Sigmoid colon (tissue), 3 donors: ENCODE results near the gene PRKCQ.

Experiments used
- CTCF ChIP-seq, 4 experiments: fragments of 450-650 bp in 3 of 4; fragments of 200-600 bp in 1 of 4; IDR thresholded peaks; one replicate each; pipeline ENCODE4 v1.5.1; 2016 to 2019; ENCODE audit warnings: antibody characterized with exemption in 4 of 4, mild to moderate bottlenecking in 3 of 4, moderate library complexity in 2 of 4
- POLR2A ChIP-seq, 2 donors: fragments of 450-650 bp; IDR thresholded peaks; one replicate each; pipeline ENCODE4 v1.6.1; 2016; ENCODE audit warnings: antibody characterized with exemption in 2 of 2, mild to moderate bottlenecking in 2 of 2, moderate library complexity in 2 of 2

DNA sequence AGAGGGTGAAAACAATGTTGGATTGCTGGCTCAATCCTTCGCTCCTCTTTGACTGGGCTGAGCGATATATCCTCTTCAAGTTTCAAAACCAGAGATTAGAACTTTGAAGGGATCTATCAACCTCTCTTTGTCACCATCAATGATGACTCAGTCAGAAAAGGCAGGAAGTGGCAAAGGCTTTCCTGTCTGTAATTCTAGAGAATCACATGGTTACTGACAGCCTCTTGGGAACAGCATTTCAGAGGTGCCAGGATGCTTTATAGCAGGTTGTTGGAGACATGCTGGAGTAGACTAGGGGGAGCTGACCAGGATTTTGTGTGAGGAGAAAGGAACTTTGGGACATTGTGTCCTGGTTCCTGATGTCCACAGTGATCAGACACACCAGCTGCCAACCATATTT, 81.3 kb downstream of the PRKCQ start:
- TF ChIP-seq CTCF (IDR thresholded peaks at IDR 0.05) (no peak), POLR2A (IDR thresholded peaks at IDR 0.05) (no peak)
